NCI-H2227 treated with DMSO at 0.1 percent for 48 hours (cell line): Measurements from ENCODE around the gene ITGB3.

Experiments
- DNase-seq: peaks from one replicate; lab custom pipeline; 2025; lab: John Stamatoyannopoulos, UW

Gene ITGB3

GRCh38 chr17:47276444-47276843 is 22.8 kb downstream of the ITGB3 start:
- DNase-seq = peak; percentile 47

DNA sequence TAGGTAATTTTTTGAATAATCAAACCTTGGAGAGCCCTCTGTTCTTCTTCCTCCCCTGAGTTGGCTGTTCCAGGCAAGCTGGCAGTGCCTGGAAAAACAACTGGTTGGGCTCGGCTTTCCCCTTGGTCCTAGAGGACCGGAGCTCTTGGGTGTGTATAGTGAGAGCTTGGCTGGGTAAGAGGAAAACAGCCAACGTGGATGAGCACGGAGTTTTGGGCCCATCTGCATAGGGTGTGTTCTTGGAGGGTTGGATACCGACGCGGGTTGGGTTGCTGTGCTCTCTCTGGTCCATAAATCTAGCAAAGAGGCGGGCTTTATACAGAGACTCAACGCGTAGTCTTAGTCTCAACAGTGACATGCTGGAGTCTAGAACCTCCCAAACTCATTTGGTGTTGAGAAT is 23.2 kb downstream of the ITGB3 start:
- DNase-seq = peak; percentile 67

- no peak for DNase-seq
These were observed 24.3 kb downstream of the ITGB3 start for GRCh38 chr17:47277921-47278320.

- no peak for DNase-seq
These were observed 24.9 kb downstream of the ITGB3 start for GRCh38 chr17:47278561-47278960.

DNA sequence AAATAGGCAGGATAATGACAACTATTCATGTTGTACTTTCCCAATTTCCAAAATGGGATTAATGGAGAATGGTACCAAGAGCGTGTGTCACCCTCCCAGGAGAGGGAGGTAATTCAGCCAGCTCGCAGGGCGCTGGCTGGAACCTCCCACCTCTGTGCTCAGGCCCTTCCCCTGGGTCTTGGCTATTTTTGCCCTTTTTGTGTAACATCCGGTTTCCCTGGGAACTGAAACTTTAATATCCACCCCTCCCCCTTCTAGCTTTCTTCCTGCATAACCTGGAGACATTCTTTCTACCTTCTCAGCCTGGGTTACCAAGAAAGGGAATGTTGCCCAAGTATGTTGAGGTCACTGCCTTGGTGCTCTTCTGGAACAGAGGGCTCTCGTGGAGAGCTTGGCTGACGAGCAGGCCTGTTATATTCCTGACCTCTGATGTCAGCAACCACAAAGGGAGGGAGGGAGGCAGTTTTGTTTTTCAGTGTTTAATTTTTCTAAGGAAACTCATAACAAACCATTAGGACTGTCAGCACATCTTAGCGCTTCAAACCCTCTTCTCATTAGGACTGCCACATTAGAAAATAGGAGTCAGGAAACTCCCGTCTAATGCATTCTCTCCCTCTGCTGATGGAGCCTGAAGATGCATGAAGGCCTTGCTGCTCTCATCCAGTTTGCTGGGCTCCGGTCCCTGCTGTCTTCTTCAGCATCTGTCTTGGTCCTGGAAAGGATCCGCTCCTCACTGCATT is 25.6 kb downstream of the ITGB3 start:
- DNase-seq = no peak

DNA sequence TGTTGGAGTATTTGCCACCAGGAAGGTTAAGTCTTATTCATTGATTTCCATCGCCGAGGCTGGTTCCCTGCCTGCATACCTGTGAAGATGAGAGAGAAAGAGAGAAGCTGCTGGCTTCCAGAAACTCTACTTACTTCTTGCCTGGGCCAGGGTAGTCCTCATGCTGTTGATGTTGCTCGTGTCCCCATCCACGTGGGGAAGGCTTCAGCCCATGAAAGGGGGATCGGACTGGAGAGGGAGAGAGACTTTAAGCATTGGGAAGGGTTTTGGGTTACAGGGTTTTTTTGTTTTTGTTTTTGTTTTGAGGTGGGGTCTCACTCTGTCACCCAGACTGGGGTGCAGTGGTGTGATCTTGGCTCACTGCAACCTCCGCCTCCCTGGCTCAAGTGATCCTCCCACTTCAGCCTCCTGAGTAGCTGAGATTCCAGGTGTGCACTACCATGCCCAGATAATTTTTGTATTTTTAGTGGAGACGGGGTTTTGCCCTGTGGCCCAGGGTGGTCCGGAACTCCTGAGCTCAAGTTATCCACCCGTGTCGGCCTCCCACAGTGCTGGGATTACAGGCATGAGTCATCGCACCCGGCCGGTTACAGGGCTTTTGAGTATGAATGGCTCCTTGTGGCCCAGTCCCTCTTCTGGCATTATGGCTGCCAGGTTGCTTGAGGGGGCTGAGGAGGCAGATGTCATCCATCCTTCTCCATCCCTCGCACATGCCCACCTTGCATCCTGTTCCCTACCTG is 26.6 kb downstream of the ITGB3 start:
- DNase-seq = no peak

DNA sequence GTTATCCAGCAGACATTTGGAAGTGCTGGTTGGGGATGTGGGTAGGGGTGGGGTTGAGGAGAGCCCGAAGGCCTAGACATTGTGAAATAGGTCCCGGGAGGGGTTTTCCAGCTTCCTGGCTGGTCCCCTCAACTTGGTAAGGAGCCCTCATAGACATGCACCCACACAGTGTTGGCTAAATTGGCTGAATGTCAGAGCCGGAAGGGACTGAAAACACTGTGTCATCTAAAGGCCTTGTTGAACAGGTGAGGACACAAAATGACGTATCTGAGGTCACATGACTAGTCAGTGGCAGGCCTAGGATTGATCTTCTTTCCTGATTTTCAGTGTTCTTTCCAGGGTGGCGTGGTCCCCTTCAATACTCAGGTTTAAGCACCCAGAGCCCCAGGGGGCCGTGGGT is 27.6 kb downstream of the ITGB3 start:
- no peak for DNase-seq

DNA sequence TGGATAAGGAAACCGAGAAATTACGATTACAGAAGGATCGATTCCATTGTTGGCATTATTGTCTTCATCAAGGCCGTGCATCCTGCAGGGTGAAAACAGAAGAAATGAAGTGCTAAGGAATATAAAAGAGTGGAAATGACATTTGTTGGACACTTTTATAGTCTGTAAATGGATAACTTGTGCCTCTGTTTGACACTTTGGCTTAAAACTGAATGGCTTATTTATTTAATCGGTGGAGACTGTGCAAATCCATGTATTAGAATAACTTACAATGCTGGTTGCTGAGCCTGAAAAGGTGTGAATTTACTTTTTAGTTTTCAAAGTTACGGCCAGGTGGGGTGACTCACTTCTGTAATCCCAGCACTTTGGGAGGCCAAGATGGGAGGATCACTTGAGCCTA is 31.4 kb downstream of the ITGB3 start:
- no peak for DNase-seq

DNA sequence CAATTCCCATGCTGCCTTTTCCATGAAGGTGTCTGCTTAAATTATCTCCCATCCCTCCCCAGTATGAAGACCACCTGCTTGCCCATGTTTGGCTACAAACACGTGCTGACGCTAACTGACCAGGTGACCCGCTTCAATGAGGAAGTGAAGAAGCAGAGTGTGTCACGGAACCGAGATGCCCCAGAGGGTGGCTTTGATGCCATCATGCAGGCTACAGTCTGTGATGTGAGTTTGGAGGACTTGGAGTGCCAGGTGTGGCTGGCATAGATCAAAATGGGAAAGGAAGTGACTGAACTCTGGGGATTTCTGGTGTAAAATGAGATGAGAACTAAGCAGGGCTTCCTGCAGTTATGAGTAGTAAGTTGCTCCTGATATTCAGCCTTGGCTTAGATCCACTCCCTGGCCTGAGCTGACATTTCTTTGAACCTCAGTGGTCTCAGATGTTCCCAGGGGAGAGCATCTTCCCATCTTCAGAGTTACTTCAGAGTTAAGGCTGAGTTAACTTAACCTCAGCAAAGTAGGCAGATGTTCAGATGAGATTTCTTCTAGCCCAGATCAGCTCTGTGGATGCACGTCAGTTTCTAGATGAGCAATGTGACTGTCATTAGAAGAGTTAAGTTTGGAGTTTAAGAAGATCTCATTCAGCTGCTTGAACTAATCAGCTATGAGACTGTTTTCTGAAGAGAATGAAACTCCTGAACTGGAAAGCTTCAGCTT is 32.7 kb downstream of the ITGB3 start:
- no peak for DNase-seq

GRCh38 chr17:47287068-47287467 is 33.4 kb downstream of the ITGB3 start:
- no peak for DNase-seq

GRCh38 chr17:47287639-47288038 is 34.0 kb downstream of the ITGB3 start:
- DNase-seq = no peak

- no peak for DNase-seq
These were observed 35.0 kb downstream of the ITGB3 start for GRCh38 chr17:47288531-47289116.

GRCh38 chr17:47289302-47289701 is 35.7 kb downstream of the ITGB3 start:
- no peak for DNase-seq

GRCh38 chr17:47290870-47291241 is 37.2 kb downstream of the ITGB3 start:
- DNase-seq = no peak

DNA sequence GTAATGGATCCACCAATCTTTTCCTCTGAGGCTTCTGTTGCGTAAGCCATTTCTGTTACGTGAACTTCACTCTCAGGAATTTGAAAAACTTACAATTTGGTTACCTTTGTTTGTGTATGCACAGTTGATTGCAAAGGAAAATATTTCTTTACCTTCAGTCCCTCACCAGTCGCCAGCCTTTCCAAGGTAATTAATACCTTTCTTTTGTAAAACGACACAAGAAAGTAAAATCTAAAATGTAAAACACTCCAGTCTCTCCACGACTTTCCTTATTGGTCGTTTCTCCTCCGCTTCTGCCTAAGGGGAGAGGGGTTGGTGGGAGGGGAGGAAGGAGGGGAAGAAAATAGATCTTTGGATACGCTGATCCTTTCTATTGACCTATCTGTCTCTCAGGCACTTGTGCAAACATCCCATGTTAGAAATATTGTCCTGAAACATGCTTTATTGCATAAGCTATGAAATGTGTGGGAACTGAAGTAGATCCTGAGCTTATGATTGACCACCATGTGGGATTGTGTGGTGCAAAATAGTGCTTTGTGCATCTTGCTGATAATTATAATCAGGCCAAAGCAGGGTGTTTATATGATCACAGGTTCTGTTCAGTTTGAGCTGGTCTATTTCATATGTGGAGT is 37.7 kb downstream of the ITGB3 start:
- no peak for DNase-seq

DNA sequence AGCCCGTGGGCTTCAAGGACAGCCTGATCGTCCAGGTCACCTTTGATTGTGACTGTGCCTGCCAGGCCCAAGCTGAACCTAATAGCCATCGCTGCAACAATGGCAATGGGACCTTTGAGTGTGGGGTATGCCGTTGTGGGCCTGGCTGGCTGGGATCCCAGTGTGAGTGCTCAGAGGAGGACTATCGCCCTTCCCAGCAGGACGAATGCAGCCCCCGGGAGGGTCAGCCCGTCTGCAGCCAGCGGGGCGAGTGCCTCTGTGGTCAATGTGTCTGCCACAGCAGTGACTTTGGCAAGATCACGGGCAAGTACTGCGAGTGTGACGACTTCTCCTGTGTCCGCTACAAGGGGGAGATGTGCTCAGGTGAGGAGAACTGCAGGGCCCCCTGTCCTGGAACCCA is 38.6 kb downstream of the ITGB3 start:
- DNase-seq = no peak

DNA sequence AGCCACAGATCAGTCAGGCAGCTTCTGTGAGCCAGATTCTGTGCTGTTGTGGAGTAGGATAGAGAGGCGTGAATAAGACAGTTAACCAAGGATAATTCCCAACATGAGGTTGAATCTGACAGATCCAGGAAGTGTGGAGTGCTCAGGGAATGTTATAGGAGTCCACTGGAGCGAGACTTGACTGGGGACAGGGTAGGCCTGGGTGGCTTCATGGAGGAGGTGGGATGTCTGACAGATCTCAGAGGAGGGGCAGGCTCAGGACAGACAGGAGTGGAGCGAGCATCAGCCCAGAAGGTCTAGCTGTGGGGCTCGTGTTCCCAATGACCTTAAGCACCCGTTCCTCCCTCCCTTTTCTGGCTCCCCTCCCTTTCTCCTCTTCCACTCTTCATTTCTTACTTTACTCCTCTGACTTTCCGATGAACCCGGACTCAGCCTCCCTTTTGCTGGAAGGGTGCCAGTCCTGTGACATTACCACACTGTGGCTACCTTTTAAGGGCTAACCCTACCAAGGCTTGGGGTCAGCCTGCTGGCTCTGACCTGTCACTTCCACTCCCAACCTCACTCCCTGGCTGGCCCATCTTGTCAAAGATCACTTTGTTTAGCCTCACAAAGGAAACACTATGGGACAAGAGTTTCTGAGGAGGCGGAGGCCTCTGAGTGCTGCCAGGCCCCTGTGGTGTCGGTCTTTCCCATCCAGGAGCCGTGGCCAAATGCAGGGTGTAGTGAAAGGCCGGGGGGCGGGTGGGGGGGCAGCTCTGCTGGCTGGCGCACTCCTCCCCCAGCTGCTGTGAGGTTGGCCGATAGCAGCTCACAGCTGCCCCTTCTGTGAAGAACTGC is 41.6 kb downstream of the ITGB3 start:
- no peak for DNase-seq

GRCh38 chr17:47295874-47296255 is 42.2 kb downstream of the ITGB3 start:
- DNase-seq = no peak

GRCh38 chr17:47297661-47298400 is 44.2 kb downstream of the ITGB3 start:
- no peak for DNase-seq

DNA sequence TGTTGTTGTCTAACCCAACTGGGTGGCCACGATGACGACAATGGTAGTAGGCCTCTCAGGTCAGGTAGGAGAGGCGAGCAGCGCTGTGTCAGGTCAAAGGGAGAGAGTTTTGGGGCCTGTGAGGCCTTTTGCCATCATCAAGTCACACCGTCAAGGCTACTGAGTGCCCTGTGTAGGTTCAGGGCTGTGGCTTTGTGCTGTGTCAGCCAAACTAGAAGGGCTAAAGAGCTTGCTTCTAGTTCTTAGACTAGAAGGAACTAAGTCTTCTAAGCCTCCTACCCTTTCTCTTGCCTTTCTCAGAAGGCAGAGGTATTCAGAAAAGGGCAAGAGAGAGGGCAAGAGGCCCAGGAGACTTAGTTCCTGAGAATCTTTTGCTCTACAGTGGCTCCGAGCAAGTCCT is 45.1 kb downstream of the ITGB3 start:
- DNase-seq = no peak
